Neural cell (in vitro differentiated cells): ENCODE results near the gene LGALS3. TPM values are rescaled to one million over a fixed set of nuclear protein-coding genes. Genes with fewer than 3 reads are reported as not detected.
A peak's percentile ranks its signal among the peaks of the same experiment; 100 is the strongest.

Source experiments
- H2AFZ ChIP-seq: fragments of 200-600, 300-800 bp; sonication (generic), shearing (Covaris generic); 2 replicates; pipeline ENCODE4 v1.6.0; 2014; ENCODE audit warnings: low read depth, mild to moderate bottlenecking, antibody characterized with exemption, low read length, moderate library complexity
- H3F3A ChIP-seq: fragments of 200-600 bp; shearing (Covaris generic); 2 replicates; pipeline ENCODE4 v1.6.1; 2016; ENCODE audit warnings: mild to moderate bottlenecking, moderate library complexity, mixed read lengths, antibody characterized with exemption, low read length; ENCODE audit not compliant: insufficient read depth, poor library complexity, severe bottlenecking
- H3K27ac ChIP-seq: fragments of 200-600, 300-800 bp; sonication (generic), shearing (Covaris generic); 2 replicates; pipeline ENCODE4 v1.5.1; 2014; ENCODE audit warnings: mild to moderate bottlenecking, low read length, moderate library complexity
- H3K27me3 ChIP-seq: fragments of 300-800, 200-600 bp; sonication (generic), shearing (Covaris generic); 2 replicates; pipeline ENCODE4 v1.6.0; 2014; ENCODE audit warnings: mild to moderate bottlenecking, low read depth, low read length, moderate library complexity; ENCODE audit not compliant: insufficient read depth
- H3K36me3 ChIP-seq: fragments of 300-800, 200-600 bp; sonication (generic), shearing (Covaris generic); 2 replicates; pipeline ENCODE4 v1.5.1; 2014; ENCODE audit warnings: mild to moderate bottlenecking, antibody characterized with exemption, low read length, moderate library complexity; ENCODE audit not compliant: insufficient read depth
- H3K4me2 ChIP-seq: fragments of 300-800, 200-600 bp; sonication (generic), shearing (Covaris generic); 2 replicates; pipeline ENCODE4 v1.6.0; 2014; ENCODE audit warnings: mild to moderate bottlenecking, low read length
- H3K4me3 ChIP-seq: fragments of 300-800, 200-600 bp; sonication (generic), shearing (Covaris generic); 2 replicates; pipeline ENCODE4 v1.5.1; 2014; ENCODE audit warnings: mild to moderate bottlenecking, low read length, moderate library complexity
- H3K79me2 ChIP-seq: fragments of 200-600 bp; shearing (Covaris generic); replicated peaks from 2 replicates; pipeline ENCODE4 v1.6.0; 2014; ENCODE audit warnings: mild to moderate bottlenecking, low read length, moderate library complexity; ENCODE audit not compliant: insufficient read depth
- H3K9ac ChIP-seq: fragments of 300-800, 200-600 bp; sonication (generic), shearing (Covaris generic); 2 replicates; pipeline ENCODE4 v1.6.1; 2016; ENCODE audit warnings: mild to moderate bottlenecking, low read length, mixed read lengths
- H3K9me2 ChIP-seq: fragments of 200-600 bp; shearing (Covaris generic); 2 replicates; pipeline ENCODE4 v1.6.1; 2016; ENCODE audit warnings: mild to moderate bottlenecking, low read length, mixed read lengths; ENCODE audit not compliant: insufficient read depth
- H3K9me3 ChIP-seq: fragments of 200-600, 300-800 bp; sonication (generic), shearing (Covaris generic); 2 replicates; pipeline ENCODE4 v1.6.1; 2016; ENCODE audit warnings: mild to moderate bottlenecking, mixed run types, low read length, moderate library complexity, mixed read lengths
- H4K20me1 ChIP-seq: fragments of 200-600 bp; shearing (Covaris generic); 2 replicates; pipeline ENCODE4 v1.6.1; 2016; ENCODE audit warnings: mild to moderate bottlenecking, mixed run types; ENCODE audit not compliant: insufficient read depth
- CTCF ChIP-seq: fragments of 450-650 bp; IDR thresholded peaks from 2 replicates; pipeline ENCODE4 v1.5.1; 2014; ENCODE audit warnings: antibody characterized with exemption, mild to moderate bottlenecking, moderate library complexity; ENCODE audit not compliant: poor library complexity, severe bottlenecking
- EP300 ChIP-seq: fragments of 450-650 bp; conservative IDR thresholded peaks from 2 replicates; pipeline ENCODE4 v1.6.1; 2014; ENCODE audit warnings: antibody characterized with exemption, mild to moderate bottlenecking, moderate library complexity; ENCODE audit not compliant: poor library complexity, severe bottlenecking
- MXI1 ChIP-seq: fragments of 450-650 bp; conservative IDR thresholded peaks from 2 replicates; pipeline ENCODE4 v1.6.1; 2014; ENCODE audit warnings: antibody characterized with exemption, mild to moderate bottlenecking; ENCODE audit not compliant: poor library complexity, severe bottlenecking
- POLR2AphosphoS5 ChIP-seq: IDR thresholded peaks from 2 replicates; pipeline ENCODE4 v1.6.1; 2012
- RAD21 ChIP-seq: fragments of 450-650 bp; conservative IDR thresholded peaks from 2 replicates; pipeline ENCODE4 v1.6.1; 2014; ENCODE audit warnings: antibody characterized with exemption, mild to moderate bottlenecking, moderate library complexity
- REST ChIP-seq: IDR thresholded peaks from 2 replicates; pipeline ENCODE4 v1.6.1; 2012; ENCODE audit warnings: borderline replicate concordance
- SMC3 ChIP-seq: fragments of 450-650 bp; conservative IDR thresholded peaks from 2 replicates; pipeline ENCODE4 v1.6.1; 2014; ENCODE audit warnings: antibody characterized with exemption, mild to moderate bottlenecking, moderate library complexity; ENCODE audit not compliant: poor library complexity
- polyA plus RNA-seq: library from polyadenylated mRNA; depleted of rRNA; stranded (reverse); fragments of >200 nt; gene quantifications from 2 replicates; pipeline ENCODE4 v1.2.3, GENCODE V29; 2014

The LGALS3 gene
- polyA plus RNA-seq, 1 donor from 2014 or later: 0.12 TPM

DNA sequence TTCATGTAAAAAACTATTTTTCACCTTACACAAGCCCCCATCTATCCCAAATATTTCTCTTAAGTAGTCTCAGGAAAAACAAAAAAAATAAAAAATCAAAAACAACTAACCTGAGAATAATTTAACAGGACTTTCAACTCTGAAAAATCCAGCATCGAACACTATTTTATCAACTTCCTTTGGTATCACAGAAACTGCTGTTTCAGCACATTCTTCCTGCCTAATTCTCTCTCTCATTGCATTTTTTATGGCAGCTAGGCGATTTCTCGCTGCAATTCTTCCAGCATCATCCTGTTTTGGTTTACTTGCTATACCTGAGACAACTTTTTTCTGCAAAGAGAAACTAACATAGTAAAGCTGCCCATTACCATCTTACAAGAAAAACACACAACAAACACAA is 29.4 kb downstream of the LGALS3 start:
- Histone ChIP-seq H3K79me2 (no peaks in the 10 kb centered on the region), H3K9me2 (no peaks in the 10 kb centered on the region), H3K36me3 (no peaks in the 10 kb centered on the region)

GRCh38 chr14:55160989-55161388 is 31.9 kb downstream of the LGALS3 start:
- H3K27ac ChIP-seq: no peak overlapping the region
- H3K9me3 ChIP-seq: no peaks in the 10 kb centered on the region
- H3K4me3 ChIP-seq: no peak overlapping the region
- no peaks in the 10 kb centered on the region for H3K36me3 ChIP-seq
- no peaks in the 10 kb centered on the region for H3F3A ChIP-seq
- H3K79me2 ChIP-seq: no peaks in the 10 kb centered on the region
- no peak for TF ChIP-seq POLR2AphosphoS5
- peak; percentile 80 for TF ChIP-seq SMC3
- TF ChIP-seq RAD21: peak; percentile 76
- TF ChIP-seq CTCF: peak; percentile 75
- no peak for TF ChIP-seq EP300
- TF ChIP-seq REST: no peak
- no peak overlapping the region for H2AFZ ChIP-seq
- H4K20me1 ChIP-seq: no peaks in the 10 kb centered on the region
- H3K27me3 ChIP-seq: no peaks in the 10 kb centered on the region
- H3K9ac ChIP-seq: no peak overlapping the region
- no peak overlapping the region for H3K4me2 ChIP-seq
- H3K9me2 ChIP-seq: no peaks in the 10 kb centered on the region

More for the DNA sequence above, 29.4 kb downstream of the LGALS3 start:
- Histone ChIP-seq H3K27me3 (no peaks in the 10 kb centered on the region), H3K9me3 (no peaks in the 10 kb centered on the region), H2AFZ (no peak overlapping the region), H3K4me2 (no peak overlapping the region), H3K9ac (no peak overlapping the region), H3K4me3 (no peak overlapping the region), H3K27ac (no peak overlapping the region), H3F3A (no peaks in the 10 kb centered on the region), H4K20me1 (no peaks in the 10 kb centered on the region)
- TF ChIP-seq POLR2AphosphoS5: no peak
- no peak for TF ChIP-seq EP300
- no peak for TF ChIP-seq SMC3
- TF ChIP-seq REST: no peak
- TF ChIP-seq RAD21: no peak
- TF ChIP-seq CTCF: no peak
- TF ChIP-seq MXI1: no peak
